DMS 273 treated with DMSO at 0.1 percent for 48 hours (cell line): ENCODE results near the gene BIN2.

Experiments used
- DNase-seq: peaks from one replicate; lab custom pipeline; 2025; lab: John Stamatoyannopoulos, UW

Gene BIN2

GRCh38 chr12:51323966-51324895 lies at the start of gene BIN2:
Gene BIN2 (minus strand): TSS chr12:51324174. CDS start chr12:51324102, 72 bp downstream.
- no peak for DNase-seq

DNA sequence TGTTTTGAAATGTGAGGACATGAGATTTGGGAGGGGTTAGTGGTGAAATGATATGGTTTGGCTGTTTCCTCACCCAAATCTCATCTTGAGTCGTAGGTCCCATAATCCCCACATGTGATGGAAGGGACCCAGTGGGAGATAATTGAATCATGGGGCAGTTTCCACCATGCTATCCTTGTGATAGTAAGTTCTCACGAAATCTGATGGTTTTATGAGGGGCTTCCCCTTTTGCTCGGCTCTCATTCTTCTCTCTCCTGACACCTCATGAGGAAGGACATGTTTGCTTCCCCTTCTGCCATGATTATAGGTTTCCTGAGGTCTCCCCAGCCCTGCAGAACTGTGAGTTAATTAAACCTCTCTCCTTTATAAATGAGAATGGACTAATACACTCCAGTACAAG lies 49.2 kb upstream of the BIN2 start:
- DNase-seq, result no peak

GRCh38 chr12:51372021-51372420 lies 48.0 kb upstream of the BIN2 start:
- no peak for DNase-seq

DNA sequence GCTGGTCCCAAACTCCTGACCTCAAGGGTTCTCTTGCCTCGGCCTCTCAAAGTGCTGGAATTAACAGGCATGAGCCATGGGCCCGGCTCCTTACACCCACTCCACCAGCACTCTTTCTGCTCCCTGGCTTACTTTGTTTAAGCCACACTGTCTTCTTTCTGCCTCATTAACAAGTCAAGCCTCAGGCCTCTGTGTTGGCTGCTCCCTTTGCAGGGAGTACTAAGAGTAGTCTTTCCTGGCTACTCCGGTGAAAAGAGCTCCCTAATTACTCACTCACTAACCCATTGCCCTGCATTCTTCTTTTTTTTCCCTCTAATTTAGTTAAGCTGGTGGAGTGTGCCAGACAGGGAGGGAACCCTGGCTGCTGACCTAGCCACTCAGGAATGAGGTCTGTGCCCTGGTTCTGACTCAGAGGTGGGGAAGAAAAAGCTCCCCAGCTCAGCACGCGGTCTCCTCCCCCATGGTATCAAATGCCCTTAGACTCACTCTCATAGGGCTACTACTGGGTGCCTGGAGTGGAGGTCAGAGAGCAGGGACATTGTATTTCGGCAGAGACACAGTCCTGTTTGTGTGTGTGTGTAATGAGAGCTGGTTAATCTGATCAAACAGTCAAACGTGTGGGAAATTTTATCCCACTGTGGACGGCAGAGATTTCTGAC lies 47.5 kb upstream of the BIN2 start:
- DNase-seq, result no peak

- no peak for DNase-seq
Measured at GRCh38 chr12:51370667-51371066, 46.7 kb upstream of the BIN2 start.

DNA sequence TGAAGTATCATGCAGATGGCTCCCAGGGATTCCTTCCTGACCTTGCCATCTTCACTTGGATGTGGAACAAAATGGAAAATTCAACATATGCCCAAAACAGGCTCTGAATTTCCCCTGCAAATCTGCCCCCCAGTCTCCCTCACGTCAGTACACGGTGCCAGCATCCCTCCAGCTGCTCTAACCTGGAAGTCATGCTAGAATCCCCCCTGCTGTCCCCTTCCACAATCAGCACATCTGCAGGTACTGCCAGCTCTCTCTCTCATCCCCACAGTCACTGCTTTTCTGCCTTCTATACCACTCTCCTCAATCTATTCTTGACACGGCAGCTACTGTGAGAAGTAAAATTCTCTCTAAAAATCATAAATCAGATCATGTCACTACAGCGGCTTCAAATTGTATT lies 45.6 kb upstream of the BIN2 start:
- DNase-seq, result no peak

GRCh38 chr12:51368640-51369517 lies 44.9 kb upstream of the BIN2 start:
- no peak for DNase-seq

- DNase-seq, result no peak
Measured at GRCh38 chr12:51365276-51365675, 41.3 kb upstream of the BIN2 start.

DNA sequence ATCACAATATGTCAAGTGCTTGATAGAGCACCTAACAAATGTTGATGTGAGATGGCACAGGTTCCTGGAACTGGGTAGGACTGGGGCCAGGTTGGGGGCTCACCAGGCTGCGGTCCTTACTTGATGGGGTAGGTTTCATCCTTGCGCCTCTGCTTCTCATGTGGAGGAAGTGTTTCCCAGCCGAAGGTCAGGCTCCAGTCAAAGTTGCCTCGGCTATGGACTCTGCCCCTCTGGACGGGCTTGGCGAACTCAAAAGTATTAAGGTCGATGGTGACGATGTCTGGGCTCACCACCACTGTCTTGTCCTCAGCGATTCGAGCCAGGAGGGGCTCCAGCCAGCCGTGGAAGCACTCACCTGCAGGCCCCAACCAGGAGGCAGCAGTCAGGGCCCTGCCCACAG lies 40.0 kb upstream of the BIN2 start:
- no peak for DNase-seq

GRCh38 chr12:51362747-51363342 lies 38.9 kb upstream of the BIN2 start:
- no peak for DNase-seq

- DNase-seq, result no peak
Measured at GRCh38 chr12:51362307-51362706, 38.3 kb upstream of the BIN2 start.

DNA sequence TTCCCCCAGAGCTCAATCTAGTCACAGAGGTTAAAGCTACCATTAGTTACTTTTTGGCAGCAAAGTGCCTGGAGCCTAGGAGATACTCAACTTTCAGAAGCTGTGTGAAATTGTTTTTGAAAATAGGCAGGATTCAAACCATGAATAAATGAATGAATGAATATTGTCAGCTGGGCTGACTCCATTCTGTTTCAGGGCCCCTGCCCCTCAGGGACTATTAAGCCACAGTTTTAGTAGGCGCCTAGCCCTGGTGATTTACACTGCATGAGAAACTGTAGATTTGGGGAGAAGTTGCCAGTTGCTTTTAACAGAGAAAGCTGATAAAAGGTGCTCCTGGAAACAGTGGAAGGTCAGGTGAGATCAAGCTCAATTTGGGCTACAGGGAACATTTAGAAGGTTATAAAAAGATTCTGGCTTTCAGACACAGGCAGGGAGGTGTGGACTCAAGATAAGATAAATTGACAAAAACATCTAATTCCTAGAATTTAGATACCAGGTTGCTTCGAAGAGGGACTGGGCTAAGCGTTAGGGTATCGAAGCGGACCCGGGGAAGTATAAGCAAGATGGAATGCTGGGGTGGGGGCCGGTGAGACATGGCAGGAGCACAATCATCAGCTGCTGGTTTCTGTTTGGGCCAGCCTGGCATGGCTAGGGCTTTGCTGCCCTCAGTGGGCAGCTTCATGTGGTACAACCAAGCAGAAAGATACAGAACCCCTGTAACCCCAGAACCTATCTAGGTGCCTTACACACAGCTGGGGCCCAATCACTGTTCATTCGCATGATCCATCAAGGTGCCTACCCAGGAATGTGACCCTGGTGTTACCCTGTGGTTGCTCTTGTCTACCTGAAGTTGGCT lies 37.4 kb upstream of the BIN2 start:
- DNase-seq, result no peak

- no peak for DNase-seq
Measured at GRCh38 chr12:51360315-51360714, 36.3 kb upstream of the BIN2 start.

DNA sequence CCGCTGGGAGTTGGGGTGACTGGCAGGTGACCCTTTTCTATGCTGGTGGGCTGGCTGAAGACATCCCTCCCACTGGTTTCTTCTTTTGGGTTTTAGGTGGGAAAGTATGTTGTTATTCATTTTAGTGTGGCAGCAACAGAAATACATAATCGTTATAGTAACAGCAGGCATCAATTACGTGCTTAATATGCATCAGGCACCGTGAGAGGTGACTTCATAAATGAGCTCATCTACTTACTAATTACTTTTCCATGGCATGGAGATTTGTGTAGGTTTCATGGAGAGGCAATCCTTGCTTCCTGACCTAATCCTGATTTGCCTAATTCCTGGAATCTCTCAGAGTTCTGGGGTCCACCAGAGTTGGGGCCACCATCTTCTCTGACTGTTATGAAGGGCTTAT lies 35.9 kb upstream of the BIN2 start:
- no peak for DNase-seq

- no peak for DNase-seq
Measured at GRCh38 chr12:51358496-51358895, 34.5 kb upstream of the BIN2 start.

- DNase-seq, result no peak
Measured at GRCh38 chr12:51357374-51358047, 33.5 kb upstream of the BIN2 start.

- no peak for DNase-seq
Measured at GRCh38 chr12:51351913-51352532, 28.0 kb upstream of the BIN2 start.

- no peak for DNase-seq
Measured at GRCh38 chr12:51349026-51349425, 25.1 kb upstream of the BIN2 start.

DNA sequence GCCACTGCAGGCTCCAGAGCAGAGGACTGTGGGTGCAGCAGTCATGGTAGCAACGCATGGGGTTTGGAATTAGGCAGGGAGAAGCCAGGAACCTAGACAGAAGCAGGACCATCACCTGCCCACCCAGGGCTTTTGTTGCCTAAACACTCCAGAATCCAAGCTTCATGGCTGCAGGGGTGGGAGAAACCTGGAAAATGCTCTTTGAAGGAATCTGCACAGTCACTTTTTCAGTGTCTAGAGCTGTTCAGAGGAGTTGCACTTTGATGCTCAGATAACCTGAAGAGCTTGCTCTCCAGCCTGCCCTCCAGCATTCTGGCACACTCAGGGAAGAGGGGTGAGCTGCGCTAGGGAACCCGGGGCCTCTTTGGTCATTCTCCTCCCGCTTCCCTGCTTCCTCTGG lies 24.1 kb upstream of the BIN2 start:
- DNase-seq, result no peak

DNA sequence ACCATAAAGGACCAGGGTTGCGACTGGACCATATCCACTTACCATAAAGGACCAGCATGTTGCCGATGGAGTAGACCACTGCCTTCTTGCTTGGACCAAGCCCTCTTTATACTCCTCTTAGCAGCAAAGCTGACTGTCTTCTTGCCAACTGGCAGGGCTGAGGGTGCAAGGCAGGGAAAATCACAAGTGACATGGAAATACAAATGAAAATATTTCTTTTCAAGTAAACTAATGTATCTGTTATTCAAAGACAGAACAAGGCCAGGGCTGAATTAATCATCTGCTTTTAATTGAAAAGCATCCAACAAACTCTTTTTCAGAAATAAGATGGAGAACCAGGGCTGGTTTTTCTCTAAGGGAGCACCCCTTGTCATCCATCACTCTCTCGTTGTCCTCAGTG lies 22.6 kb upstream of the BIN2 start, which contains the start of gene CELA1:
CELA1 (minus strand) TSS at position 99 of the 400 bp plus-strand sequence; CDS start at position 58, 41 bp downstream.
- DNase-seq, result no peak
